K562 (cell line): ENCODE data around the gene KLHL41. TPM values are rescaled to one million over a fixed set of nuclear protein-coding genes. Genes with fewer than 3 reads are reported as not detected.

Source experiments
- ARHGAP35 ChIP-seq: fragments of 450-650 bp; IDR thresholded peaks from 2 replicates; pipeline ENCODE4 v1.6.1; 2018; ENCODE audit not compliant: partially characterized antibody
- BRF1 ChIP-seq: IDR thresholded peaks from 3 replicates; pipeline ENCODE4 v1.6.1; 2011; ENCODE audit warnings: borderline replicate concordance, mild to moderate bottlenecking; ENCODE audit not compliant: insufficient read length; ENCODE audit errors: extremely low read depth
- CHD4 ChIP-seq: fragments of 200-600 bp; sonication (generic); IDR thresholded peaks from 3 replicates; pipeline ENCODE4 v1.6.1; 2012; ENCODE audit warnings: low read depth, mild to moderate bottlenecking, mixed read lengths, low read length, inconsistent platforms; ENCODE audit not compliant: insufficient read depth, insufficient replicate concordance, poor library complexity, severe bottlenecking
- HDAC2 ChIP-seq: fragments of 450-650 bp; IDR thresholded peaks from 2 replicates; pipeline ENCODE4 v1.6.1; 2016; ENCODE audit warnings: mild to moderate bottlenecking
- HMGN3 ChIP-seq: IDR thresholded peaks from 2 replicates; pipeline ENCODE4 v1.6.1; 2011; ENCODE audit warnings: borderline replicate concordance, low read depth, mild to moderate bottlenecking, mixed read lengths, low read length; ENCODE audit not compliant: insufficient read length; ENCODE audit errors: extremely low read depth
- KDM1A ChIP-seq, 2 experiments: fragments of 450-650 bp; IDR thresholded peaks; 2 replicates each; pipeline ENCODE4 v1.6.1; 2016; ENCODE audit warnings: mild to moderate bottlenecking in 2 of 2
- MGA ChIP-seq: fragments of 450-650 bp; IDR thresholded peaks from 2 replicates; pipeline ENCODE4 v1.6.1; 2016; ENCODE audit warnings: mild to moderate bottlenecking, moderate library complexity
- NR0B1 ChIP-seq: fragments of 450-650 bp; IDR thresholded peaks from one replicate; pipeline ENCODE4 v1.6.1; 2018; ENCODE audit warnings: mild to moderate bottlenecking, moderate library complexity; ENCODE audit not compliant: partially characterized antibody
- RBM25 ChIP-seq: fragments of 200-400 bp; formaldehyde crosslinking; IDR thresholded peaks from 2 replicates; pipeline ENCODE4 v1.6.1; 2018; ENCODE audit warnings: low read length, low read depth, moderate library complexity; ENCODE audit not compliant: severe bottlenecking
- TSC22D4 ChIP-seq: fragments of 450-650 bp; IDR thresholded peaks from 2 replicates; pipeline ENCODE4 v1.6.1; 2016; ENCODE audit warnings: missing genetic modification characterization, missing biosample characterization, control low read depth
- ZBTB11 ChIP-seq, 3 experiments: fragments of 200-800 bp in 1 of 3; fragments of 250-450 bp in 1 of 3; fragments of 450-650 bp in 1 of 3; sonication (Bioruptor Pico) in 1 of 3; sonication (Bioruptor generic) in 1 of 3; formaldehyde crosslinking in 1 of 3; IDR thresholded peaks; 2 replicates each; pipeline versions ENCODE4 v1.6.1 to v1.8.0; 2016 to 2022; ENCODE audit warnings: mild to moderate bottlenecking in 2 of 3, missing genetic modification characterization in 2 of 3, missing compliant biosample characterization in 1 of 3, moderate library complexity in 1 of 3
- polyA plus RNA-seq, 8 experiments: library from polyadenylated mRNA; depleted of rRNA in 4 of 8; stranded (reverse) in 5 of 8; unstranded in 3 of 8; fragments of >200 nt; fragmentation: Nextera tagmentation in 2 of 8; fragmentation: Illumina TruSeq in 1 of 8; extraction: Ambion mirVana in 2 of 8; extraction: Trizol in 1 of 8; gene quantifications; 2 replicates each; pipeline versions ENCODE4 v1.2.1 to v1.2.3, GENCODE V29; 2011 to 2014; ENCODE audit warnings: inconsistent platforms in 1 of 8, missing spikeins in 1 of 8
- total RNA-seq, 7 experiments: library from RNA; depleted of rRNA in 6 of 7; stranded (reverse); fragments of >200 nt in 6 of 7; fragmentation: Illumina TruSeq in 2 of 7; extraction: Trizol in 2 of 7; gene quantifications; 2 replicates each; pipeline versions ENCODE4 v1.2.1 to v1.2.3, GENCODE V29; 2011 to 2021; ENCODE audit warnings: low replicate concordance in 1 of 7

Gene KLHL41
- total and polyA plus RNA-seq, 9 of the 15 experiments (the other 6 are each of a cell fraction or from before 2014, with no cell fraction given): 0.05 to 1.5 (median 0.09) TPM

GRCh38 chr2:169513094-169513493, 3.6 kb downstream of the KLHL41 start (continued):
- TF ChIP-seq MGA (no peak), CHD4 (peak; percentile 70), NR0B1 (no peak), HMGN3 (no peak), BRF1 (no peak), ZBTB11 (CRISPR knock-in tag; IDR thresholded peaks at IDR 0.05) (no peak), KDM1A (IDR thresholded peaks at IDR 0.05) (peak; percentile 39 to 70; a peak in 2 of 4 replicates), ARHGAP35 (no peak), TSC22D4 (tag) (no peak), HDAC2 (peak; percentile 30; the same call in 1 of the 2 replicates), RBM25 (peak; percentile 95)
